Stimulated activated CD8-positive, alpha-beta memory T cell treated with anti-CD3 and anti-CD28 coated beads, Interleukin-7, amount 100 ng/mL, for 4 hours (primary cell): ENCODE results near the gene KDM5B.
"Not testable (repeated sequence)": the region's sequence is repeated elsewhere in the genome, so short reads cannot be mapped to it uniquely, and the experiment has no call there.

Experiments
- DNase-seq, 2 donors: peaks; one replicate each; pipeline ENCODE4 v3.0.0-alpha.2; 2020; ENCODE audit warnings: low read depth in 2 of 2

Gene KDM5B

GRCh38 chr1:202791077-202791747 lies 17.0 kb downstream of the KDM5B start:
- no peak for DNase-seq

DNA sequence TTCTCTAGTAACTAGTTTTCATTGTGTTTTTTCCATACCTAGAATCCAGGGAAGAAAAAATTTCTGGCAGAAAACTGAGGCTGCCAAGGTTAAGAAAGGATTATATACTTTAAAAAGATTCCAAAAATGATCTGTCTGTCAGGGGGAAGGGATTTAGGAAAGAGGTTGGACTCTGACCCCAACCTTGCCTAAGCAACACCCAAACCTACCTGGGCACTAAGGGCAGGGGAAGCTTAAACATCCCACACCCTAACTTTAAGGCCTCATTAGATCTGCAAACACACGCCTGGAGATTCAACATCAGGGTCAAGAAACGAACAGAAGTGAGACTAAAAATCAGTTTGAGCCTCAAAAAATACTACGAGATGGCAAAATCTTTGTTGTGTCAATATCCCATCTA lies 19.4 kb downstream of the KDM5B start:
- DNase-seq: no peak

- DNase-seq: no peak
Observed at GRCh38 chr1:202786804-202787203, 21.4 kb downstream of the KDM5B start.

DNA sequence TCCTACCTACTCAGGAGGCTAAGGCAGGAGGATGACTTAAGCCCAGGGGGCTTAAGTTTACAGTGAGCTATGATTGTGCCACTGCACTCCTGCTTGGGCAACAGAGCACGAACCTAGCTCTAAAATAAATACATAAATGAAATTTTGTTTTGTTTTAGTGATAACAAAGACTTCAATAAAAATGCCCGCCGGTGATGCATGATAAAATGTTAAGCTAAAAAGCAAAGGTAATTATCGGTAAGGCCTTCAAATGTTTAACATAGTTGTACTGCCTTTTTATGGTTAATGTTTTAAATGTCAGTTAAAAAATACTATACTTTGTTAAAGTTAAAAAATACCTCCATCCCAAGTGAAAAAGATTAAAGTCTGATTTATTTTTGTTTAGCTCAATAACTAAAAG lies 27.0 kb downstream of the KDM5B start:
- no peak for DNase-seq

- no peak for DNase-seq
Observed at GRCh38 chr1:202770135-202770534, 38.1 kb downstream of the KDM5B start.

DNA sequence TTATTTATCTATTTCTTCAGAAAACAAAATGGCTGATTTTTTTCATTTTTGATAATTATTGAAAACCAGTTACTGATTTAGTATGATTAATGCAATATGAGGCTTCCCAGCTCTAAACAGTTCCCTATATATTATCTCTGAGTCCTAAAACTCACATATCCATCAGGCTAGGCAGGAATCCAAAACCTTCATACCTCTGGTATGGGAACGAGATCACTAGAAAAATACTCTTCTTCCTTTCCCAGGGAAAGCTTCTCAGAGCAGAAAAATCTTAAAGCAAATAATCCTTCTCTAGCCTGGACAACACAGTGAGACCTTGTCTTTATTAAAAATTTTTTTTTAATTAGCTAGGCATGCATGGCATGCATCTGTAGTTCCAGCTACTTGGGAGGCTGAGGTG lies 42.5 kb downstream of the KDM5B start:
- no peak for DNase-seq

GRCh38 chr1:202762019-202762418 lies 46.2 kb downstream of the KDM5B start:
- DNase-seq: no peak

GRCh38 chr1:202760589-202760988 lies 47.6 kb downstream of the KDM5B start:
- DNase-seq: no peak

DNA sequence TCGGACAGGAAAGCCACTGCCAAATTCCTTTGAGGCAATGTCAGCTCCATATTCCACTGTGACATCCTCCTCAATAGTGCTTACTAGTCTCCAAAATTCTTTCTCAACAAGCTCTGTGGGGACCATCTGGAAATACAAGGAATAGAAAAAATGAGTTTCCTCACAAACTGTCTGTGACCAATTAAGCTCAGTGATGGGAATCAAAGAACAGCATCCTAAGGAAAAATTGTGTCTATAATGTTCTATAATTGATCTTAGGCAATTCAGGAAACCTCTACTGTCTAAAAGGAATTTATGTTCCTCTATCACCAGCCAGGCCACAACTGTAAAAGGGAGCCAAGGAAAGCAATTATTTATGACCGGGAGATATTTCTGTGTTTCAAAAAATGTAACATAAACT lies 51.8 kb downstream of the KDM5B start:
- DNase-seq: no peak

DNA sequence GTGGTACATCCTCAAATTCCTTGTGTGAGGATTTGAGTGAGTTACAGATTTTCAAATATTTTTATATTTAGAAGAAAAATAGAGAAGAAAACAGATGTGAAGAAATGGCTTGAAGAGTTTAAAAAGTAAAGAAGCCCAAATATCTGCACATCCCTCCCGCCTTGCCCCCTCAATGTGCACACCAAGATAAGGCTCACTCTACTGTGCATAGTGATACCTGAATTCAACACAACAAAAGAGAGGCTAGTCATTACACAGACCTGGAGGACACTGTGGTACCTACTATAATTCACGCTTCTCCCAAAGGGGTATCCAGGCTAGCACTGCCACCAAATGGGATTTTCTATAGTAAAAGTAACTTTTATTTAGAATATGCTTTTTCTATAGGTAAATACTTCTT lies 53.9 kb downstream of the KDM5B start:
- DNase-seq: no peak

DNA sequence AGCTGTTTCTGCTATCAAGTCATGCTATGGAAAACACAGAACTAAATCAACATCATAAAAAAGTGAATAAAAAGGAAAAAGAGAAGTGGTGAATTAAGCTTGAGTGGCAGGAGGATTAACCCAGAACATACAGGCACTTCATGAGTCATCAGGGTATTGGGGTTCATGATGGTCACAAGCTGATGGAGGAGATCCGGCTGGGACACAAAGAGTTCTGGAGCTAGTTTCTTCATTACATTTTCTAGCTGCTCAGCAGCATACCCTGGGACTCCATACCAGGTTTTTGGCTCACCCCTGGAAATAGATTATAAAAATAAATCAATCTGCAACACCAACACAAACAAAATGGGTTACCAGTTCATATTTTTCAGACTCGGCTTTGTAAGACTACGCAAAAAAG lies 55.4 kb downstream of the KDM5B start:
- no peak for DNase-seq

DNA sequence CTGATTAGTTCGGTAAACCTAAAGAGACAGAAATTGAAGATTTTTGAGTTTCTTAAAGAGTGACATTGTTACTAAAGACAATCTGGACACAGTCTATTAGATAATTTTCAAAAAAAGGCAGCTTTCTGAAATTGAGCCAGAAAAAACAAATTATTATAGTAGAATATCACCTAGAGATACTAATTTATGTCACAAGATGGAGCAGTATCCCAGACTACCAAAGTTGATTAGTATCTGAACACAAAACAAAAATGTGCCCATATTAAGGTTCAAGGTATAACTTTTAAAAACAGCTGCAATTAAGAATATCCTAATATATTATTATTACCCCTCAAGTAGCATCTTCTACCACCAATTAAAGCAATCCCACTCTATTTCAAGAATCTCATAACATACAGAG lies 57.5 kb downstream of the KDM5B start:
- DNase-seq: no peak

- no peak for DNase-seq
Observed at GRCh38 chr1:202750024-202750423, 58.2 kb downstream of the KDM5B start.

GRCh38 chr1:202745323-202745888 lies 62.8 kb downstream of the KDM5B start:
- no peak for DNase-seq

DNA sequence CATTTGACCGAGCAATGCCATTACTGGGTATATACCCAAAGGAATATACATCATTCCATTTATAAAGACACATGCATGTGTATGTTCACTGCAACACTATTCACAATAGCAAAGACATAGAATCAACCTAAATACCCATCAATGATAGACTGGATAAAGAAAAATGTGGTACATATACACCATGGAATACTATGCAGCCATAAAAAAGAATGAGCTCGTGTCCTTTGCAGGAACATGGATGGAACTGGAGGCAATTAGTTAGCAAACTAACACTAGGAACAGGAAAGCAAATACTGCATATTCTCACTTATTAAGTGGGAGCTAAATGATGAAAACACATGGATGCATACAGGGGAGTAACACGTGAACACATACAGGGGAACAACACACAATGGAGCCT lies 63.5 kb downstream of the KDM5B start:
- not testable (repeated sequence) for DNase-seq

DNA sequence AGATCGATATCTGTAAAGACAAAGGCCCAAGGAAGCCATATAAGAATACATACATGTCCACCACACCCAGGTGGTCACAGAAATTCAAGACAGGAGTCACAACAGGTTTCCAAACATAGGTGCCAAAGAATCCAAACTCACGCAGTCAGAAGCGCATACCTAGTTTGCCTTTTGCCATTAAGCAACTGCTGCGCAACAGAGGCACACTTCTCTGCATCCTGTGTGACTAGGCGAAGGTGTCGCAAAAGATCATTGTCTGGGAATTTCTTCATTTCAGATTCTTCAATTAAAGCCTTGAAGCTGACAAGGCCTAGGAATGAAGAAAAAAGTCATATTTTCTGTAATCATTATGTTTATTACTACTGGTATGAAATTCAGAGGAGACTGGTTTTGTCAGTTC lies 65.7 kb downstream of the KDM5B start:
- no peak for DNase-seq

- no peak for DNase-seq
Observed at GRCh38 chr1:202733251-202733650, 75.0 kb downstream of the KDM5B start.

- DNase-seq: no peak
Observed at GRCh38 chr1:202728951-202729350, 79.3 kb downstream of the KDM5B start.

DNA sequence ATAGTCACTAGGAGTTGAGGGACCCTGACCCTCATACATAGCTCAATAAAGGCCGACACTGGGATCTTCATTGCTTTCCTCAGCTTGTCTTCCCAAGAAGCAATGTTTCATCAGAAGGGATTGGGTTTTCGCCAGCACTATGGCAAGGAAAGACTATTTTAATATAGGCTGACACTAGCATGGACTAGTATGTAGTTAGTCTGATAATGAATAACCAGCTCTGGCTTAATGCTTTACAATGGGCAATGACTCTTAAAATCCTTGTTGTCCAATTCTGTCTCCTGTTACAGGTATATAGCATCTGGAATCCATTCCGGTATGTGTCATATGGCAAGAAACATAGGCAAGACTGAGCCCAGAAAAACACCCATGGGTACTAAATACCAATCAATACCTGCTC lies 82.7 kb downstream of the KDM5B start:
- no peak for DNase-seq

- DNase-seq: no peak
Observed at GRCh38 chr1:202723708-202724107, 84.5 kb downstream of the KDM5B start.

DNA sequence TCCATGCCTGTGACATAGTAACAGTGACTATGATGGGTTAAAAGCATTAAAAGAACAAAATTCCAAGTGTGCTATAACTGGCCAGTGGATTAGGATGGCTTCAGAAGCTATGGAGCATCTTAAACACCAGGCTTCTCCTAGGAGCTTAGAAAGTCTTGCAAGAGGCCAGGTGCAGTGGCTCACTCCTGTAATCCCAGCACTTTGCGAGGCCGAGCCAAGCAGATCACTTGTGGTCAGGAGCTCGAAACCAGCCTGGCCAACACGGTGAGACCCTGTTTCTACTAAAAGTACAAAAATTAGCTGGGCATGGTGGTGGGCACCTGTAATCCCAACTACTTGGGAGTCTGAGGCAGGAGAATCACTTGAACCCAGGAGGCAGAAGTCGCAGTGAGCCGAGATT lies 85.2 kb downstream of the KDM5B start:
- DNase-seq: not testable (repeated sequence)

- DNase-seq: no peak
Observed at GRCh38 chr1:202716654-202717053, 91.6 kb downstream of the KDM5B start.

- not testable (repeated sequence) for DNase-seq
Observed at GRCh38 chr1:202714202-202714601, 94.0 kb downstream of the KDM5B start.

GRCh38 chr1:202713110-202713509 lies 95.1 kb downstream of the KDM5B start:
- no peak for DNase-seq
